NCI-H226 (cell line): Measurements from ENCODE around the gene PCCA.
A peak's percentile ranks its signal among the peaks of the same experiment; 100 is the strongest.
"Not testable (repeated sequence)": the region's sequence is repeated elsewhere in the genome, so short reads cannot be mapped to it uniquely, and the experiment has no call there.

Experiments
- DNase-seq: peaks from one replicate; pipeline ENCODE4 v3.0.0-alpha.2; 2015

Gene PCCA

DNA sequence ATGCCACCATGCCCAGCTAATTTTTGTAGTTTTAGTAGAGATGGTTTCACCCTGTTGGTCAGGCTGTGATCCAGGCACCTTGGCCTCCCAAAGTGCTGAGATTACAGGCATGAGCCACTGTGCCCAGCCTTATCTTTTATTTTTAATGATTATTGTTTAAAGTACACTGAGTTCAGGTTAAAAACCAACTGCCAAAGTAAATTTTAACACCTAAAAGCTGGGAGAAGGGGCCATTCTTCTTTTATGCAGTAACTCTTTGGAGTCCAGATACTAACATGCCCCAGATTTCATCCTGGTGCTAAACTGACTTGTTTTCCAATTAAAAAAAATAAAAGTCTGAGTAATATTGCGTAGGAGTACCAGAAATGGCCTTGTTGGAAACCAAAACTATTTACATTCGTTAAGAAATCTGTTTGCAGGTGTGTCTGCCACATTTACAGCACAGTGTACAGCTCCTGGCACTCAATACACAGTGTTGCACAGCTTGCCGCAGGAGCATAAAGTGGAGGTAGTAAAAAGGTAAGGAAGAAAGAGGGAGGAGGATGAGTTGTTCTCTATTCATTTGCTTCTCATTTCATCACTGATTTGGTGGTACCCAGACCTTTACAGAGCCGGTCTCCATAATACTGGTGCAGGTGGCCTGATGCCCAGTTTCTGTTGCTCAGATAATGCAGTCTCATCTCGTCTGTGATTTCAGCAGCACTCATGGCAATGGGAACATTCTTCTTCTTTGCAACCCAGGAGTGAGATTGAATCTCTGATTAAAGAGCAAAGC lies 108.9 kb downstream of the PCCA start:
- no peak for DNase-seq

DNA sequence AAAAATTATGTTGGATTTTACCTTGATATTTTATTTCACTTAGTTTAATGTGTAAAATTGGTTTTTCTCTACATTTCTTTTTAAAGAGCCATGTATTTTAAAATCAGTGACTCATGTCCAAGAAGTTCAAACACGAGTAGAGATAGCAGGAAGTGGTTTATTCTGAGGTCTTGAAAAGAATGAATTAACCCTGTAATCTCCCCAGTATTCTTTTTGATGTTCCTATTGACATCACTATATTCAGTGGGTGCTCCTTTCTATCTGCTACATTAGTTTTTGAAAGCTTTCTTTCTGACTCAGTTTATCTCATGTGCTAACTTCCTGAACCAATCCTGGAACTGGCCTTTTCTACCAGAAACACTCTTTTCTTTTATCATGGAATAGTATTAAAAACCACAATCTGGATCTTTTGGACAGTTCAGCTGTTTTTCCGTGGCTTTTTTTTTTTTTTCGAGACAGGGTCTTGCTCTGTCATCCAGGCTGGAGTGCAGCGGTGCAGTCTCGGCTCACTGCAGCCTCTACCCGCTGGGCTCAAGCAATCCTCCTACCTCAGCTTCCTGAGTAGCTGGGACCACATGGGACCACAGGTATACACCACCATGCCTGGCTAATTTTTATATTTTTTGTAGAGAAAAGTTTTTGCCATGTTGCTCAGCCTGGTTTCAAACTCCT lies 114.9 kb downstream of the PCCA start:
- peak; percentile 69 for DNase-seq

- no peak for DNase-seq
Observed at GRCh38 chr13:100208002-100208401, 119.1 kb downstream of the PCCA start.

- peak; percentile 18 for DNase-seq
Observed at GRCh38 chr13:100208626-100209025, 119.7 kb downstream of the PCCA start.

DNA sequence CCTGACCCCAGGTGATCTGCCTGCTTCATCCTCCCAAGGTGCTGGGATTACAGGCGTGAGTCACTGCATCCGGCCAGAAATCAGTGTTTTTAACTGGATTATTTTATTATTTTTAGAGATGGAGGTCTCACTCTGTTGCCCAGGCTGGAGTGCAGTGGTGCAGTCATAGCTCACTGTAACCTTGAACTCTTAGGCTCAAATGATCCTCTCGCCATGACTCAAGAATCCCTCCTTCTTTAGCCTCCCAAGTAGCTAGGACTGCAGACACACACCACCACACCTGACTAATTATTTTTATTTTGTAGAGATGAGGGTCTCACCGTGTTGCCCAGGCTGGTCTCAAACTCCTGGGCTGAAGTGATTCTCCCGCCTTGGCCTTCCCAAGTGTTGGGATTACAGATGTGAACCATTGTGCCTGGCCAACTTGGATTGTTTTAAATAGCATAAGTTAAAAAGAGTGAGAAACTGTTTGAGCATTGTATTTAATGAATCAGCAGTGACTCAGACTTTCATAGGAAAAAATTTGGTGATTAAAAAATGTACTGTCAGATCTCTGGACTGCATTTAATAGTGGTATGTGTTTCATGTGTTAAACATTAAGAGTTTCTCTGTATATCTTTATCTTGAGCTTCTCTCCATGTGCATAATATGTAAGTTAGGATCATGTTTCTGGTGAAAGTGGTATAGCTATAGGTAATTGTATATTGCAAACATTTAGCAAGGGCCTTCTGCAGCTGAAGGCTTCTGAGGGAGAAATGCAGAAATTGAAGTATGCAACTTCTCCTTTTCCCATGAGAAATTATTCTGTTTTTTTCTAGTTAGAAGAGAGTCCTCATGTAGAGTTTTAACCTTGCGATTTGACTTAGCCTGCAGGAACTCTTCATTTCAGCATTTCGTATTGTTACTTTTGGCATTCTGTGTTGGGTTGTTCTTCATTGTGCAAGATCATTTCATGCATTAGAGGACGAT lies 121.2 kb downstream of the PCCA start:
- DNase-seq = peak; percentile 69

GRCh38 chr13:100211016-100211710 lies 122.3 kb downstream of the PCCA start:
- DNase-seq = no peak

DNA sequence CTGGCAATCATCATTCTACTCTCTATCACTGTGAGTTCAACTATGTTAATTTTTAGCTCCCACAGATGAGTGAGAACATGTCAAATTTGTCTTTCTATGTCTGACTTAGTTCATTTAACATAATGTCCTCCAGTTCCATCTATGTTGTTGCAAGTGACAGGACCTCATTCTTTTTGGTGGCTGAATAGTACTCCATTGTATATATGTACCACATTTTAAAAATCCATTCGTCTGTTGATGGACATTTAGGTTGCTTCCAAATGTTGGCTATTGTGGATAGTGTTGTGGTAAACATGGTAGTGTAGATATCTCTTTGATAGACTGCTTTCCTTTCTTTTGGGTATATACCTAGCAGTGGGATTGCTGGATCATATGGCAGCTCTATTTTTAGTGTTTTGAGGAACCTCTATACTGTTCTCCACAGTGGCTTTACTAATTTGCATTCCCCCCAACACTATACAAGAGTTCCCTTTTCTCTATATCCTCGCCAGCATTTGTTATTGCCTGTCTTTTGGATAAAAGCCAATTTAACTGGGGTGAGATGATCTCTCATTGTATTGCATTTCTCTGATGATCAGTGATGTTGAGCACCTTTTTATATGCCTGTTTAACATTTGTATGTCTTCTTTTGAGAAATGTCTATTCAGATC lies 124.1 kb downstream of the PCCA start:
- no peak for DNase-seq

- no peak for DNase-seq
Observed at GRCh38 chr13:100213576-100213975, 124.7 kb downstream of the PCCA start.

GRCh38 chr13:100214886-100215285 lies 126.0 kb downstream of the PCCA start:
- DNase-seq = peak; percentile 85

- no peak for DNase-seq
Observed at GRCh38 chr13:100221166-100221565, 132.3 kb downstream of the PCCA start.

DNA sequence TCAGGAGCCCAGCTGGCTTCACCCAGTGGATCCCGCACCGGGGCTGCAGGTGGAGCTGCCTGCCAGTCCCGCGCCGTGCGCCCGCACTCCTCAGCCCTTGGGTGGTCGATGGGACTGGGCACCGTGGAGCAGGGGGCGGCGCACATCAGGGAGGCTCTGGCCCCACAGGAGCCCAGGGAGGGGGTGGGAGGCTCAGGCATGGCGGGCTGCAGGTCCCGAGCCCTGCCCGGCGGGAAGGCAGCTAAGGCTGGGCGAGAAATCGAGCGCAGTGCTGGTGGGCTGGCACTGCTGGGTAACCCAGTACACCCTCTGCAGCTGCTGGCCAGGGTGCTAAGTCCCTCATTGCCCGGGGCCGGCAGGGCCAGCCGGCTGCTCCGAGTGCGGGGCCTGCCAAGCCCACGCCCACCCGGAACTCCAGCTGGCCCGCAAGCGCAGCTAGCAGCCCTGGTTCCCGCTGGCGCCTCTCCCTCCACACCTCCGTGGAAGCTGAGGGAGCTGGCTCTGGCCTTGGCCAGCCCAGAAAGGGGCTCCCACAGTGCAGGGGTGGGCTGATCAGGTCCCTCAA lies 135.2 kb downstream of the PCCA start:
- not testable (repeated sequence) for DNase-seq

GRCh38 chr13:100229603-100230002 lies 140.7 kb downstream of the PCCA start:
- no peak for DNase-seq

GRCh38 chr13:100230769-100231149 lies 141.9 kb downstream of the PCCA start:
- DNase-seq = no peak

- no peak for DNase-seq
Observed at GRCh38 chr13:100231176-100231575, 142.3 kb downstream of the PCCA start.

- no peak for DNase-seq
Observed at GRCh38 chr13:100234006-100234405, 145.1 kb downstream of the PCCA start.

DNA sequence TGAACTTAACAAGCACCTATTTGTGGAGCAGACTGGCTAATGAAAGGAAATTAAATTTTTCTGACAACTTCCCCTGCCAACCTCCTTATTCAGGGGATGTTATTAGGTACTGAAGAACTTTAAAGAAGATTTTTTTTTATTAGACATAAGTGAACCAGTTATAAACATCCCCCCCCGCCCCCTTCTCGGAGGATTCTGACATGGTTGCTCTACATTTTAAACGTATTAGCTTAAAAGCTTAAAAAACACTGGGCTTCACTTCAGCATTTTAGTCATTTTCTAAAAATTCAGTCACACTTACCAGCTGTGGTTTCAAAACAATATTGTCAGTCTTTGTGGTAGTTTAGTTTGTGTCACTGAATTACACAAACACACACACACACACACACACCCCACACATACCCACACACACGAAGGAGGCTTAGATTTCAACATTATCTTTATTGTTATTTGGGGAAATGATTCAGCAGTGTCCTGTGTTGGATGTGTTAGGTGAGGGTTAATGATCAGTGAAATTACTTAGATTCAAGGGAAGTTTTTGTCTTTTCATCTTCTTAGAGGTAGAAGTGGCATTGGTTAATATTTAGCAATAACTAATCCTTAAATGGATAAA lies 145.7 kb downstream of the PCCA start:
- no peak for DNase-seq

DNA sequence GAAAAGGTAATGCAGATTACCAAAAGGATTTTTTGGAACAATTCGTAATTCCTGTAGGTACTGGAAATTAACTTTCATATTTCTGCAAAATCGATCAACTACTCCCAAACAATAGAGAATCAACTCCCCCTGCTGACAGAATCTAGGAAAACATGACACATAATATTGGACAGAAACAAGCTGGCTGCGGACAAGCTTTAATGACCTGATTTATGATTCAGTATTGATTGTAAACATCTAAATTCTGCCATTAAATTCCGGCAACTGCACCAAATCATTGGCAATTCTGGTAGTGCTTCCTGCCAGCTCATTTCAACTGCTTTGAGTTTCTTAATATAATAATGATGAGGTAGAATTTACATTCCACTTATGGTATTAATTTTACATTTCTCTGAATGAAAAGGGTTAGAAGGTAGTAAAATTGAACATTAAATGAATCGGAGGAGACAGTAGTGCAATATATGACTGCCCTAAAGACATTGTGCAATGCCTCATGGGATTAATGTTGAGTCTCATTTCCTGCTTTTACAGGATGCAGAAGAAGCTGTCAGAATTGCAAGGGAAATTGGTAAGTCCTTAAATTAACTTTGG lies 146.5 kb downstream of the PCCA start:
- peak; percentile 16 for DNase-seq

DNA sequence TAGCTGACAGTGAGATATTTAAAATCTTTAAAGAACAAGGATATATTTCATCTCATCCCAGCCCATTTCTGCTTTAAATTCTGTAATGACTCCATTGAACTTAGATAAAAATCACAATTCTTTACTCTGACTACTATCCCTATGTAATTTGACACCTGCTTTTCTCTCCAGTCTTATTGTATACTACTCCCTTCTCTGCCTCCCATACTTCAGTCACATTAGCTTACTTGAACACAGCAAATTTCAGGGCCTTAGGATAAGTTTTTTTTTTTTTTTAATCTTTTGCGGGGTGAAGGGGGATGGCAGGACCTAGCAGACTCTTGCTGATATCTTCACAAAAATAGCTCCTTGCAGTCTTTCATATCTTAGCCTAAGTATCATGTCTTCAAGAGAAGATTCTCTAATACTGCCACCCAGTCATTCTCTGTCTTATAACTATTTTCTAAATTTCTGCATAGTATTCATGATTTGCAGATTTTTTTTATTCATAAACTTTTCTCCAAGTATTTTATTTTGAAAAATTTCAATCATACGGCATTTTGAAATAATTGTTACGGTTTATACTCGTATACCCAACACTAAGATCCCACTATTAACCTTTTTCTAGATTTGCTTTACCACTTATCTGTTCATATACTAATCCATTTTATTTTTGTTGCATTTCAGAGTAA lies 151.4 kb downstream of the PCCA start:
- no peak for DNase-seq

DNA sequence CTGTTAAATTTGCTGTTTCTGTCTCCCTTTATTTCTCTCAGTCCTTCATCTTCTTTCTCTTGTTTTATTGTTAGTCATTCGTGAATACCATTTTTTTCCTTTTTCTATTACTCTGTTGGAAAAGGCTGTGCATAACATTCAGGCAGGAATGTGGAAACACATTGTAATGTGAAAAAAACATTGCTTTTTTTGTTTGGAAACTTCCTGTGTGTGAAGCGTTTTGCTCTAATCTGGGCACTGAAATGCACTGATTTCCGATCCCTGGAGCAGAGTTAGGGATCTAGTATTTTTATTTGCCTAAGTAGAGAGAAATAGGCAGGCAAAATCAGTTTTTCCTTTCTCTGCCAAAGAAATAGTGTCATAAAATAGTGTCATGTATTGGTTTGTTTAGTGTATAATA lies 155.5 kb downstream of the PCCA start:
- no peak for DNase-seq

GRCh38 chr13:100245104-100245503 lies 156.2 kb downstream of the PCCA start:
- DNase-seq = no peak
